Mucosa of stomach (tissue), 1 donor: ENCODE data around the gene MESD.
"Not testable (repeated sequence)": the region's sequence is repeated elsewhere in the genome, so short reads cannot be mapped to it uniquely, and the experiment has no call there.

Experiments
- H3K27me3 ChIP-seq: one replicate; pipeline ENCODE4 v1.7.0; 2013; ENCODE audit warnings: mild to moderate bottlenecking, low read length; ENCODE audit not compliant: control insufficient read depth, insufficient read depth
- H3K36me3 ChIP-seq: one replicate; pipeline ENCODE4 v1.7.0; 2013; ENCODE audit warnings: low read length; ENCODE audit not compliant: control insufficient read depth, insufficient read depth
- H3K4me1 ChIP-seq: one replicate; pipeline ENCODE4 v1.7.0; 2013; ENCODE audit warnings: mild to moderate bottlenecking, low read length; ENCODE audit not compliant: control insufficient read depth, insufficient read depth
- H3K4me3 ChIP-seq: one replicate; pipeline ENCODE4 v1.7.0; 2013; ENCODE audit warnings: low read length
- H3K9ac ChIP-seq: one replicate; pipeline ENCODE4 v1.7.0; 2013; ENCODE audit warnings: mild to moderate bottlenecking, low read length, moderate library complexity
- H3K9me3 ChIP-seq: one replicate; pipeline ENCODE4 v1.7.0; 2013; ENCODE audit warnings: mild to moderate bottlenecking, low read length, moderate library complexity; ENCODE audit not compliant: control insufficient read depth
- donor health status: Pancreatic carcinoma.

Gene MESD

GRCh38 chr15:80967451-80967850 lies 22.2 kb downstream of the MESD start:
- Histone ChIP-seq H3K9ac (no peak overlapping the region), H3K4me3 (no peak overlapping the region), H3K27me3 (no peaks in the 10 kb centered on the region), H3K4me1 (no peaks in the 10 kb centered on the region), H3K36me3 (no peaks in the 10 kb centered on the region), H3K9me3 (no peaks in the 10 kb centered on the region)

DNA sequence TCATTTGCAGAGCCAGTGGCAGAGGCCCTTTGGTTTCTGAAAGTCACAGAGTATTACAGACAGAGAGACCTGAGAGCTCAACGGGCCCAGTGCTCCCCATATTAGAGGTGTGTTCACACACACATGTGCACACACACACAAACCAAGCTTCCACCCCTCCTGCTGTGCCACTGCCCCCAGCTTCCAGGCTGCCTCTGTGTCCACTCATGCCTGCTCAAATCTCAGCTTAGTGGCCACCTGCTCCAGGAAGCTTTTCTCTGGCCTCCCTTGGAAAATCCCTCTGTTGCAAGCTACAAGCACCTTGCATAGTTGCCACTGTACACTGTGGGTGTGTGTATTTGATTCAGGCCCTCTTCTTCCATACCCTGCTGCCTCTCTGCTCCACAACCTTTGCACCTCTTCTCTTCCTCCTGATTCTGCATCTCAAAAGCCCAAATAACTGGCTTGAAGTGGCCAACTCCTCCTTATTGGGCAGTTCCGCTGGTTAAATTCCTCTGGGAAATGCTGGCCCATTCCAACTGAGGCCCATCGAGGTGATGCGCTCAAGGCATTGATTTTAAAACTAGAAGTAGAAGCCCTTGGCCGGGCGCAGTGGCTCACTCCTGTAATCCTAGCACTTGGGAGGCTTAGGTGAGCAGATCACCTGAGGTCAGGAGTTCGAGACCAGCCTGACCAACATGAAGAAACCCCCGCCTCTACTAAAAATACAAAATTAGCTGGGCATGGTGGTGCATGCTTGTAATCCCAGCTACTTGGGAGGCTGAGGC lies 23.0 kb downstream of the MESD start:
- H3K36me3 ChIP-seq, result no peaks in the 10 kb centered on the region
- no peaks in the 10 kb centered on the region for H3K9me3 ChIP-seq
- H3K4me3 ChIP-seq, result no peak overlapping the region
- no peaks in the 10 kb centered on the region for H3K4me1 ChIP-seq
- H3K27me3 ChIP-seq, result no peaks in the 10 kb centered on the region
- no peak overlapping the region for H3K9ac ChIP-seq

- not testable (repeated sequence) for H3K4me3 ChIP-seq, H3K9me3 ChIP-seq, H3K36me3 ChIP-seq, H3K4me1 ChIP-seq, H3K9ac ChIP-seq, H3K27me3 ChIP-seq
Measured at GRCh38 chr15:80965454-80965853, 24.2 kb downstream of the MESD start.

DNA sequence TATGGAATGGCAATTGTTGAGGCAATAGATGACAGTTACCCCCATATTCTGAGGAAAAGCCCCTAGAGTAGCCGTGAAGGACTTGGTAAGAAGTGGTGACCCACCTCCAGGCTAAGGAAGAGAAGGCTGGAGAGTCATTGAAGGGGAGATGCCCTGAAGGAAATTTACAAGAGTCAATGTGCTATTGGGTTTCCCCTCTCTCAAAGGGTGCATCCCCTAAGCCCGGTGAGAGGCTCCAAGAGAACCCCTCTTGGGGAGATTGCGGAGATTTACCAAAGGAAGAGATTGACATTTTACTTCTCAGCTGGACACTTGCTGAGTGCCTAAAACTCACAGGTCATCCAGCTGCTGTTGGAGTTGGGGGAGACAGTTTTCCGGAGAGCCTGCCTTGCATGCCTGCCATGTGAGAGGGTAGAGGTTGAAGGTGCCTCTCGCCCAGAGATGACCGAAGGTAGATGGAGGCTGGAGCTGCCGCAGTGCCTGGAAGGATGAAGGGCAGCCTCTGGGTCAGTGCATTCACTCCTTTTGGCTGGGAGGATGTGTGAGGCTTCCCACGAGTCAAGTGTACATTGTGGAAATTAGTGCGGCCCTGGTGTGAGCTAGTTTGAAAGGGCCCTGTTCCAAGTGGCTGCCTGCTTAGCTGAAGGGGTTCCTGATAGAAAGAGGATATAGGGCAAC lies 30.7 kb downstream of the MESD start:
- Histone ChIP-seq H3K36me3 (no peaks in the 10 kb centered on the region), H3K9me3 (no peaks in the 10 kb centered on the region), H3K27me3 (no peaks in the 10 kb centered on the region), H3K4me3 (no peak overlapping the region), H3K4me1 (no peaks in the 10 kb centered on the region), H3K9ac (no peak overlapping the region)

- Histone ChIP-seq H3K27me3 (no peaks in the 10 kb centered on the region), H3K9me3 (no peaks in the 10 kb centered on the region), H3K36me3 (no peaks in the 10 kb centered on the region)
Measured at GRCh38 chr15:80957976-80958375, 31.6 kb downstream of the MESD start.

GRCh38 chr15:80957556-80957955 lies 32.1 kb downstream of the MESD start:
- Histone ChIP-seq H3K4me3 (no peak overlapping the region), H3K4me1 (no peaks in the 10 kb centered on the region), H3K27me3 (no peaks in the 10 kb centered on the region), H3K9me3 (no peaks in the 10 kb centered on the region), H3K9ac (no peak overlapping the region), H3K36me3 (no peaks in the 10 kb centered on the region)

More at GRCh38 chr15:80957976-80958375, 31.6 kb downstream of the MESD start:
- no peak overlapping the region for H3K4me3 ChIP-seq
- no peaks in the 10 kb centered on the region for H3K4me1 ChIP-seq
- no peak overlapping the region for H3K9ac ChIP-seq

GRCh38 chr15:80955571-80956452 lies 33.8 kb downstream of the MESD start:
- not testable (repeated sequence) for H3K36me3 ChIP-seq, H3K9me3 ChIP-seq, H3K4me1 ChIP-seq, H3K27me3 ChIP-seq, H3K4me3 ChIP-seq, H3K9ac ChIP-seq

- no peak overlapping the region for H3K9ac ChIP-seq
- no peaks in the 10 kb centered on the region for H3K9me3 ChIP-seq
- no peak overlapping the region for H3K4me3 ChIP-seq
- H3K36me3 ChIP-seq, result no peaks in the 10 kb centered on the region
- H3K4me1 ChIP-seq, result no peaks in the 10 kb centered on the region
- H3K27me3 ChIP-seq, result no peaks in the 10 kb centered on the region
Measured at GRCh38 chr15:80953953-80954778, 35.5 kb downstream of the MESD start.

DNA sequence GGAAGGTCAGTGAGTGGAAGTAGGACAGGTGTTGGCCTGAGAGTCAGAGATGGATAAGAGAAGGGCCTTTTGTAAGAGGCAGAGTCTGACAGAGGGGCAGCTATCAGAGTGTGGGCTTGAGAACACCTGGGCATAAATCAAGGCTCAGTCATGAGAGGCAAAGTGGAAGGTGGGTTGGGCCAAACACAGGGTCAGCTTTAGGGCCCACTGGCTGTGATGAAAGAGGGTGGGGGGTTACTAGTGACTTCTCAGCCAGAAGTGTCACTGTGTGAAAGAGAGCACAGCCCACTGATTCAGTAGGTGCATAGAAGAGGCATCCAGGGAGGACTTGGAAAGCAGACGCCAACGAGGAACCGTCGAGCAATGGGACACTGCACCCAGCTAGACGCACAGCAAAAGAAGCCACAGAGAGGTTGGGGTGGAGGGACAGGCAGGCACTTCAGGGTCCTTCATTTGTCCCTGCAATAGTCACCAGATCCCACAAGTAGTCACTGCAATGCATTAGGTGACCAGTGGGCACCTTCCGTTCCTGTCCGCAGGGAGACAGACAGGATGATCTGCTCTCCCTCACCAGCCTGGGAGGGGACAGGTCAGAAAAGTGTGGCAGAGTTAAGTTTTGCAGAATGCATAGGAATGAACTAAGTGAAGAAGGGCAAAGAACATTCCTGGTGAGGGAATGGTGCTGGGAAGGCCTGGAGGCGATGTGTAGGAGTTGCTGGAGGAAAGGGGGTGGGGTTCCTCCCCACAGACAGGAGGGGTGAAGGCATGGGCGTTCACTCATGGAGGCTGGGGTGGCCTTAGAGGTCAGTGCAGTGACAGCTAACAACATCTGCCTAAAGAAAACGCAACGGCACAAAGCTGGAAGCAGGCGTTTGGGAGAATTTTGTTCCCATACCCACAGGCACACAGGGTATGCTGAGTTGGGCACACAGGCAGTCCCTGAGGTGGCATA lies 36.3 kb downstream of the MESD start:
- no peaks in the 10 kb centered on the region for H3K27me3 ChIP-seq
- H3K4me1 ChIP-seq, result no peaks in the 10 kb centered on the region
- H3K9ac ChIP-seq, result no peak overlapping the region
- no peak overlapping the region for H3K4me3 ChIP-seq
- no peaks in the 10 kb centered on the region for H3K36me3 ChIP-seq
- no peaks in the 10 kb centered on the region for H3K9me3 ChIP-seq

GRCh38 chr15:80951941-80952340 lies 37.7 kb downstream of the MESD start:
- H3K27me3 ChIP-seq, result no peaks in the 10 kb centered on the region
- no peaks in the 10 kb centered on the region for H3K4me1 ChIP-seq
- H3K9ac ChIP-seq, result no peak overlapping the region
- H3K36me3 ChIP-seq, result no peaks in the 10 kb centered on the region
- no peak overlapping the region for H3K4me3 ChIP-seq
- no peaks in the 10 kb centered on the region for H3K9me3 ChIP-seq
